Measurements from ENCODE around the gene QSOX2. TPM values are rescaled to one million over a fixed set of nuclear protein-coding genes. Genes with fewer than 3 reads are reported as not detected.

The QSOX2 gene
- total RNA-seq, 2 experiments from 2014 or later: 14.4 TPM

DNA sequence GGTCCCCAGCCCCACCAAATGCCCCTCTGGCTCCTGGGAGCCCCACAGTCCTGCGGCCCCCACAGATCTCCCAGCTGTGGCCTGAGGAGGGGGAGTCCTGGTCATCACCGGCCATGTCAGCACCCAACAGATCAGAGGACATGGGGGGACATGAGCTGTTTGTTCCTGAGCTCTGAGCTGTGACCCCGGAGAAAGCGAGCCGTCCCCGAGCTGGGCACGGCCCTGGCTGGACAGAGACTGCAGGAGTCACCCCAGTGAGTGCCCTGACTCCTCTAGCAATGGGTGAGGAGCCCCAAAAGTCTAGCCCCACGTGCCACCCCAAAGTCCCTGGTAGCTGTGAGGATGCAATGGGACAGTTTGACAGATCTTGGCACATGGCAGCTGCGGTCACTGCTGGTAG, 32.6 kb upstream of the QSOX2 start:
- ChIA-PET POLR2A (no interaction called here), CTCF (no interaction called here)
- Histone ChIP-seq H3K36me3 (ENCODE audit: insufficient read depth, low read length) (no peaks in the 10 kb centered on the region), H3K27me3 (ENCODE audit: control insufficient read depth in 1 of 2, insufficient read depth in 2 of 2, low read length in 2 of 2) (no peaks in the 10 kb centered on the region), H3K4me3 (ENCODE audit: low read length) (no peak overlapping the region), H3K4me1 (ENCODE audit: insufficient read depth, low read length) (peaks cover 1% of the 10 kb centered on the region), H3K9me3 (ENCODE audit: control insufficient read depth in 1 of 2, insufficient read depth in 1 of 2, low read length in 2 of 2) (peaks cover 0 to 5% of the 10 kb centered on the region in 2 experiments), H3K27ac (ENCODE audit: low read depth in 1 of 2, low read length in 2 of 2) (no peak overlapping the region)
- intact Hi-C loops (cut with DNase I, micrococcal nuclease): no loop called here
- TF ChIP-seq, protein P1, sequence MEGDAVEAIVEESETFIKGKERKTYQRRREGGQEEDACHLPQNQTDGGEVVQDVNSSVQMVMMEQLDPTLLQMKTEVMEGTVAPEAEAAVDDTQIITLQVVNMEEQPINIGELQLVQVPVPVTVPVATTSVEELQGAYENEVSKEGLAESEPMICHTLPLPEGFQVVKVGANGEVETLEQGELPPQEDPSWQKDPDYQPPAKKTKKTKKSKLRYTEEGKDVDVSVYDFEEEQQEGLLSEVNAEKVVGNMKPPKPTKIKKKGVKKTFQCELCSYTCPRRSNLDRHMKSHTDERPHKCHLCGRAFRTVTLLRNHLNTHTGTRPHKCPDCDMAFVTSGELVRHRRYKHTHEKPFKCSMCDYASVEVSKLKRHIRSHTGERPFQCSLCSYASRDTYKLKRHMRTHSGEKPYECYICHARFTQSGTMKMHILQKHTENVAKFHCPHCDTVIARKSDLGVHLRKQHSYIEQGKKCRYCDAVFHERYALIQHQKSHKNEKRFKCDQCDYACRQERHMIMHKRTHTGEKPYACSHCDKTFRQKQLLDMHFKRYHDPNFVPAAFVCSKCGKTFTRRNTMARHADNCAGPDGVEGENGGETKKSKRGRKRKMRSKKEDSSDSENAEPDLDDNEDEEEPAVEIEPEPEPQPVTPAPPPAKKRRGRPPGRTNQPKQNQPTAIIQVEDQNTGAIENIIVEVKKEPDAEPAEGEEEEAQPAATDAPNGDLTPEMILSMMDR (IDR thresholded peaks at IDR 0.05): no peak
- DNase-seq (no peak), ATAC-seq (ENCODE audit: poor library complexity) (no peak)
- Mint-ChIP-seq H3K4me1 (ENCODE audit: low read depth) (no peaks in the 10 kb centered on the region), H3K27ac (no peak overlapping the region), H3K36me3 (ENCODE audit: low read depth) (no peaks in the 10 kb centered on the region), H3K4me3 (no peak overlapping the region), H3K9me3 (no peaks in the 10 kb centered on the region), H3K27me3 (peaks cover 3% of the 10 kb centered on the region)

DNA sequence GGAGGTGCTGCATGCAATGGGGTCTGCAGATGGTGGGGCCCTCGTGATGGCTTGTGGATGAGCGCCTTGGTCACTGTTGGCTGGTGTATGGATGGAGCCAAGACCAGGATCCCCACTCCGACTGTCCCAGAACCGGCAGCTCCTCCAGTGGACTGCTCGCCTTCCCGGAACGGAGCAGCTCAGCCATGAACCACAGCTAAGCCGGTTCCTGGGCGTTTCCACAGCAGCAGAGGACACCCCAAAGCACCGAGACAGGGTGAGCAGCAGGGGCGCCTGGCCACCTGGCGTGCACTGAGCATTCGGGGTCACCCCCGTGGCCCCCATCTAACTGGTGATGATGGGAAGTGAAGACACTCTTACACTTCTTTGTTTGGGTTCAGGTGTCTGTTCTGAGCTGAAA, 32.1 kb upstream of the QSOX2 start:
- CTCF ChIA-PET: no interaction called here
- Mint-ChIP-seq H3K4me1 (ENCODE audit: low read depth) (no peaks in the 10 kb centered on the region), H3K36me3 (ENCODE audit: low read depth) (no peaks in the 10 kb centered on the region), H3K27me3 (peaks cover 7% of the 10 kb centered on the region), H3K4me3 (no peak overlapping the region), H3K9me3 (no peaks in the 10 kb centered on the region), H3K27ac (no peak overlapping the region)
- no peaks in the 10 kb centered on the region for H3K27me3 ChIP-seq (ENCODE audit: control insufficient read depth in 1 of 2, insufficient read depth in 2 of 2, low read length in 2 of 2)
- peaks cover 0 to 5% of the 10 kb centered on the region in 2 experiments for H3K9me3 ChIP-seq (ENCODE audit: control insufficient read depth in 1 of 2, insufficient read depth in 1 of 2, low read length in 2 of 2)
- no peak for DNase-seq
- POLR2A ChIA-PET: no interaction called here
- no peaks in the 10 kb centered on the region for H3K4me1 ChIP-seq (ENCODE audit: insufficient read depth, low read length)
- no peak overlapping the region for H3K27ac ChIP-seq (ENCODE audit: low read depth in 1 of 2, low read length in 2 of 2)
- TF ChIP-seq, protein P1 (IDR thresholded peaks at IDR 0.05): no peak
- H3K4me3 ChIP-seq (ENCODE audit: low read length): no peak overlapping the region
- no peaks in the 10 kb centered on the region for H3K36me3 ChIP-seq (ENCODE audit: insufficient read depth, low read length)
- intact Hi-C loops (cut with DNase I, micrococcal nuclease): no loop called here
- ATAC-seq (ENCODE audit: poor library complexity): no peak

DNA sequence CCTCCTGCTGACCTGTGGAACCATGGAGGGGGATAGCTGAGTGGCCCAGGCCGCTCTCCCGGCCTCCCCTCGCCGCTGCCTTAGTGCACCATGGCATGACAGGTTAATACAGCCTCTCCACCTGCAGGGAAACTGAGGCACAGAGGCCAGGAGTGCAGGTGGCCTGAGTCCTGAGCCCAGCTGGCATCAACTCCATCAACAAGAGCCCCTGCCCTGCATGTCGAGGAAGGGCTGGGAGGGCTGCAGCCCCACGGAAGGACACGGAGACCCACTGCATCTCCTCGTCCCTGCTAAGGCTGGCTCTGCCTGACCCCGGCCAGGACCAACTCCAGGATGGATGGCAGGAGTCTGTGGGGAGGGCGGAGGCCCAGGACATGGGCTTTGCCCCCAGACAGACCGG, 31.1 kb upstream of the QSOX2 start:
- intact Hi-C loops (cut with DNase I, micrococcal nuclease): no loop called here
- Histone ChIP-seq H3K27me3 (ENCODE audit: control insufficient read depth in 1 of 2, insufficient read depth in 2 of 2, low read length in 2 of 2) (no peaks in the 10 kb centered on the region), H3K4me1 (ENCODE audit: insufficient read depth, low read length) (no peaks in the 10 kb centered on the region), H3K36me3 (ENCODE audit: insufficient read depth, low read length) (no peaks in the 10 kb centered on the region), H3K27ac (ENCODE audit: low read depth in 1 of 2, low read length in 2 of 2) (no peak overlapping the region), H3K4me3 (ENCODE audit: low read length) (no peak overlapping the region), H3K9me3 (ENCODE audit: control insufficient read depth in 1 of 2, insufficient read depth in 1 of 2, low read length in 2 of 2) (peaks cover 0 to 5% of the 10 kb centered on the region in 2 experiments)
- TF ChIP-seq, protein P1 (IDR thresholded peaks at IDR 0.05): no peak
- no peak for ATAC-seq (ENCODE audit: poor library complexity)
- Mint-ChIP-seq H3K4me3 (no peak overlapping the region), H3K36me3 (ENCODE audit: low read depth) (no peaks in the 10 kb centered on the region), H3K27me3 (peaks cover 7% of the 10 kb centered on the region), H3K27ac (no peak overlapping the region), H3K4me1 (ENCODE audit: low read depth) (no peaks in the 10 kb centered on the region), H3K9me3 (no peaks in the 10 kb centered on the region)
- DNase-seq: no peak
- POLR2A ChIA-PET: interaction anchor here (0.6 kb wide), 1 partner anchor 1583 kb away, joined by 3 read pairs; no protein-coding TSS in a partner anchor
- CTCF ChIA-PET: no interaction called here
